HG03571 (cell line): ENCODE measurements around the gene ANKMY1.
A peak's percentile ranks its signal among the peaks of the same experiment; 100 is the strongest.

Experiments used
- ATAC-seq: cut with Tn5 transposase; IDR thresholded peaks from one replicate; pipeline ENCODE4 v1.9.1; 2021; ENCODE audit not compliant: unreplicated experiment

The ANKMY1 gene

DNA sequence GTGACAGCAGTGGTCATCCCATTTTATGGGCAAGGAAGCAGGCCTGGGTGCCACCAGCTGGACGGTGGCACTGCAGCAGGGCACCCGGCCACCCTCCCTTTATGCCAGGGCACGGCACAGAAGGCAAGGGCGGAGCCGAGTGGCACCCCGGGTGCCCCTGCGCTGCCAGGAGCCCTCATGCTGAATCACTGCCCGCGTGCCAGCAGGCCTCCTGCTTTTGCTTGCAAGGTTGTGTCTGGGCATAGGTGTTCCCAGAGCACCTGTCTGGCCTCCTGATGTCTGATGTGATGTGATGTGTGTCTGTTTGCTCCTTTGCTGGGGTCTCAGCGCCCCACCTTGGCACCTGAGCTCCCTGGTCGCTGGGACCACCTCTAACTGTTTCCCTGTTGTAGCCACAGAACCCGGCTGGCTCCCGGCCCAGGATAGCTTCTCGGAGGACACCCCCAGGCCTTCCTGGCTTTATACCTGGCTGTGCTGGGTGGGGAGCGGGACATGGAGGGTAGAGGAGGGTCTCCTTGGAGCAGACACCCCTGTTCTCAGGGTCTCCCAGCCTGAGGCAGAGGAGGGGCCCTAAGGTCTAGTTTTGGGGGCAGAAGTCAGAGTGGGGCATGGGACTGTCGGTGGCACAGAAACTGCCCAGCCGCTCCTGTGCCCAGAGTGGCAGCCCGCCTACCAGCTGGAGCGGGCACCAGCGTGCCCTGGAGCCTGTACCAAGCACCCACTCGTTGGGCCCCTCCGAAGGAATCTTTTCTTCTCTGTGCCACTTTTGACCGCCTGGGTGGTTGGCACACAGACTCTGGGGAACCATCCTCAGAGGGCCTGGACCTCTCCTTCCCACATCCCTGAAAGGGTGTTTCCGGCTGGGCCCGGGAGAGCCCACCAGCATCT, 118.7 kb downstream of the ANKMY1 start:
- ATAC-seq: no peak

DNA sequence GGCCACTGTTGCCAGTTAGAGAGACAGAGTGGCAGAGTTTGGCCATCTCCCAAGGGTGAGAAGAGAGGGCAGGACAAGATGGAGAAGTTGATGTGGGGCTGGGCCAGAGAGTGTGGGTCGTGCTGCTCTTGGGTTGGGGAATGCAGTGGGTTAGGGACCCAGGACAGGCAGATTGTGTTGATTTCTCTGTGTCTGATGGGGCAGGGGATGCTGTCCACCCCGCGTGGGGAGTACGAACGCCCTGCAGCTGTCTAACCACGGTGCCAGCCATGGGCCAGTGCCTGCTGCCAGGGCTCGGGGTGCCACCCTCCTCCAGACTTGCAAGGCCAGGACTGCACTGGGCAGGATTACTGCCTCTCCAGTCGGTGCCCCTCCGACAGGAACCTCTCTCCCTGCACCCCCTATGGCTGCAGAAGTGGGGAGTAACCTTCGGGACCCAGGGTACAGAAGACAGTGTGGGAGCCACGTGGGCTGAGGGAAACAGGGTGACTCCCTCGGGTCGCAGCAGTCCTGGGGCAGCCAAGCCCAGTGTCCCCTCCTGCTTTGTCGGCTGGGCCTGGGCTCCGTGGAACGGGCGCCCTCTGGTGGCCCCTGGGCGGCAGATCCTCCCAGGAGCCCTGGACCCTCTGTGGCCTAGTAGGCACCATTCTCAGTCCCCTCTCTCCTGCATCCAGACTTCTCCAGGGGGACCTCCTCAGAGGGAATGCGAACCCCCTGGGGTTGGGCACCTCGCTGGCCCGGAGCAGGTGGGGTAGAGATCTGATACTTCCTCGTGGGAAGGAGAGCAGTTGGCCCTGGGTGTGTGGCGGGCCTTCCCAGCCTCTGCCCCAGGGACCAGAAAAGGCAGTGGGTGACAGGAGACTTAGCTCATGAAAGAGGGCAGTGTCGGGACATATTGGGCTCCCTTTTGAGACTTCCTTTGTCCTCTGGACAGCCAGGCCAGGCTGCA, 119.7 kb downstream of the ANKMY1 start:
- ATAC-seq: no peak

DNA sequence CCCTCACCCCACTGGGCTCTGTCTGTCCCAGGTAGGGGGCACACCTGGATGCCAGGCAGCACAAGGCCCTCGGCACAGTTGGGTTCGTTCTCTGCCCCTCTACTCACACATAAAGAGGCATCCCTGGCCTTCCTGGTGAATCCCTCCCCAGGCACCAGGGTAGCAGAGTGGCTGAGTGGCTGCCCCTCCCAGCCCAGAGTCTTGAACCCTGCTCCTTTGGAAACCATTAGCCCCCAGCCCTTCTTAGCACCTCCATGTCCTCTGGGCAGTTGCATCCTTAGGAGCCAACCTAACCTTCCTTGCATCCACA, 120.3 kb downstream of the ANKMY1 start:
- ATAC-seq: no peak

DNA sequence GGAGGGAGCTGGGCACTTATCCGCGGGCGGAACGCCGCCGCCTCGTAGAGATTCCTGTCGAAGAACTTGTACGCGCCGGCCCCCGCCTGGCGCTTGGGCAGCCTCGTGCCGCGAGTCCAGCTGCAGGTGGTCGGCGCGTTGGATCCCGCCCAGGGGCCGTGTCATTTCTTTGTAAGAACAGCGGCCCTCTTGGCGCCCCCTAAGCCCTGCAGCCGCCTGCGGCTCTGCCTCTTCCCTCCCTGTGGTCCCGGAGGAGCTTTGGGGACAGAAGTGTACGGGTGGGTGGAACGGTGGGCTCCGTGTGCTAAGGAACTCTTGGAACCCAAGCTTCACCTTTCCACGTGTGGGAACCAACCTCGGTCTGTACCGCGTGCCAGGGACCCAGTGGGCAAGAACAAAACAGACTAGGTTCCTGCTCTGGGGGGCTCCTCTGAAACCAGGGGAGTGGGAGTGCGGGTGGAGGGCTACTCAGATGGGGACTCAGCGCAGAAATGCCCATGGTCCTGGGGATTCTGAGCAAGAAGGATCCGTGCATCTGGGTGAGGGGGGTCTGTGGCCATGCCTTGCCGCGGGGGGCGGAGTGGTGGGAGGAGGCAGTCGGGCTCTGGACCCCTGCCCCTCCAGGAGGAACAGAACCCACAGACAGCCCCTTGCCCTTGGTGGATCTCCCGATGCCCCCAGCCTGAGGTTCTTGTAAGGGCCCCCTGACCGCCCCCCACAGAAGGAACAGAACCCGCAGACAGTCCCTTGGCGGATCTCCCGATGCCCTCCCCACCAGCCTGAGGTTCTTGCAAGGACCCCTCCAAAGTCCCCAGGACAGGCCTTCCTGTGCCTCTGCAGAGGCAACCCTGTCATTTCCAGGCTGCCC, 120.9 kb downstream of the ANKMY1 start:
- no peak for ATAC-seq

DNA sequence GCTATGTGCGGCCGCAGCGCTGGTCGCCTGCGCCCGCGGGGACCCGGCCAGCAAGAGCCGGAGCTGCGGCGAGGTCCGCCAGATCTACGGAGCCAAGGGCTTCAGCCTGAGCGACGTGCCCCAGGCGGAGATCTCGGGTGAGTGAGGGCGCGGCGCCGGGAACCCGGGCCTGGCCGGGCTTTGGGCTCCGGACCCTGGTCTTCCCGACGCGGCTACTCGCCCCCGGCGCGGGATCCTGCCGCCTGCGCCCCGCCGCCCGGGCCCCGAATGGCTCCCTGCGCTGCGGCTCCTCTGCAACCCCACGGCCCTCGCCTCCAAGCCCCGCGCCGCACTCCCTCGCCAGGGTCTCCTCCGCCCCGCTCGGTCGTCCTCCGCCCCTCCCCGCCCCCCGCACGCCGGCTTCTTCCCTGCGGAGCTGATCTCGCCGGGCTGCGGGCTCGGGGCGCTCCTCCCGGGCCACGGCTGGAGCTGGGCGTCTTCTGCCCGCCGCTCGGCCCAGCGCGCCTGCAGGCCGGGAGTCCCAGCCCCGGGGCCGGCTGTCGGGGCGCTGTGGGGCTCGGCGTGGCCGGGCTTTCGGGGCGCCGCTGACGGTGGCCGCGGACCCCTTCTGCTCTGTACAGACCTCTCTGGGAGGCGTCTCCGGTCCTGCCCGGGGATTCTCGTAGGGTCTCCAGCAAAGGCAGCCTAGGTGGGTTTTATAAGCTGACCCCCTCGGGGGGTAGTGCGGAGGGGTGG, 121.7 kb downstream of the ANKMY1 start:
- peak; percentile 10 for ATAC-seq

DNA sequence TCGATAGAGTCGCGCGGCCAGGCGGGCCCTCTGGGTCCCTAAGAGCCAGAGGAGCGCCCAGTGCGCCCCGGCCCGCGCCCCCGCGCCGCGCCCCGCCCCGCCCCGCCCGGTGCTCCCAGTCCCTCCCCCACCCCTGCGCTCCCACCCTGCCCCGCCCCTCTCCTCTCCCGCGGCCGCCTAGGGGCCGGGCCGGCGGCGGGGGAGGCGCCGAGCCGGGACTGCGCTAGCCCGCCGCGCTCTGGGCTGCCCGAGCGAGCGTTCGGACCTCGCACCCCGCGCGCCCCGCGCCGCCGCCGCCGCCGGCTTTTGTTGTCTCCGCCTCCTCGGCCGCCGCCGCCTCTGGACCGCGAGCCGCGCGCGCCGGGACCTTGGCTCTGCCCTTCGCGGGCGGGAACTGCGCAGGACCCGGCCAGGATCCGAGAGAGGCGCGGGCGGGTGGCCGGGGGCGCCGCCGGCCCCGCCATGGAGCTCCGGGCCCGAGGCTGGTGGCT, 122.3 kb downstream of the ANKMY1 start, which contains the start of gene GPC1:
Gene GPC1, plus strand, starts transcription at position 207 of the 491 bp plus-strand sequence. Its CDS starts 256 bp downstream, at position 463.
- ATAC-seq: peak; percentile 49

DNA sequence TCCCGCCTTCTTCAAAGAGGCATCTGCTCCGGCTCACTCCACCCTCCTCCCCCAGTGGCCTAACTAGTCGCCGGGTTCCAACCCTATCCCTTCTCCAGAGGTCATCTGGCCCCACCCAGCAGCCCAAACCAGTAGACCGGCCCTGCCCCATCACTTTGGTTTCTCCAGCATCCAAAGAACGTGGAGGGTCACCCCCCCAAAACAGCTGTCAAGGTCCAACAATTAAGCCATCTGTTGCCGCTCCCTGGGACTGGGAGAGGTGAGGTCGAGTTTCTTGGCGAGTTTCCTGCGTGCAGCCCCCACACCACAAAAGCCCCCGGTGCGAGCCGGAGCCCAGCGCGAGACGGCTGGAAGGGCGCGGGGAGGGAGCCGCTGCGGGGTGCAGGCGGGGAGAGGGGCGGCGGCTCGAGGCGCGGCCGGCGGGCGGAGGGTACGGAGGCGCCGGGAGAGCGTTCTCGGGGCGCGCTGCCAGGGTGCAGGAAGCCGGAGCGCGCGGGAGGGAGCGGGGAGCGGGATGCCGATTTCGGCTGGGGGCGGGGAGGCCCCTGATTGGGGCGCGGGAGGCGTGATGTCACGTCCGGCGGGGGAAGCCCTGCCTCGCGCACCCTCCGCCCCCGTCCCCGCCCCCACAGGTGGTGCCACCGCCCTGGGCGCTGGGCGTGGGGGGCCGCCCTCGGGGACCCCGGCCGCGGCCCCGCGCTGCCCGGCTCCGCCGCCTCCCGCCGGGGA, 122.9 kb downstream of the ANKMY1 start:
- peak; percentile 72 for ATAC-seq

DNA sequence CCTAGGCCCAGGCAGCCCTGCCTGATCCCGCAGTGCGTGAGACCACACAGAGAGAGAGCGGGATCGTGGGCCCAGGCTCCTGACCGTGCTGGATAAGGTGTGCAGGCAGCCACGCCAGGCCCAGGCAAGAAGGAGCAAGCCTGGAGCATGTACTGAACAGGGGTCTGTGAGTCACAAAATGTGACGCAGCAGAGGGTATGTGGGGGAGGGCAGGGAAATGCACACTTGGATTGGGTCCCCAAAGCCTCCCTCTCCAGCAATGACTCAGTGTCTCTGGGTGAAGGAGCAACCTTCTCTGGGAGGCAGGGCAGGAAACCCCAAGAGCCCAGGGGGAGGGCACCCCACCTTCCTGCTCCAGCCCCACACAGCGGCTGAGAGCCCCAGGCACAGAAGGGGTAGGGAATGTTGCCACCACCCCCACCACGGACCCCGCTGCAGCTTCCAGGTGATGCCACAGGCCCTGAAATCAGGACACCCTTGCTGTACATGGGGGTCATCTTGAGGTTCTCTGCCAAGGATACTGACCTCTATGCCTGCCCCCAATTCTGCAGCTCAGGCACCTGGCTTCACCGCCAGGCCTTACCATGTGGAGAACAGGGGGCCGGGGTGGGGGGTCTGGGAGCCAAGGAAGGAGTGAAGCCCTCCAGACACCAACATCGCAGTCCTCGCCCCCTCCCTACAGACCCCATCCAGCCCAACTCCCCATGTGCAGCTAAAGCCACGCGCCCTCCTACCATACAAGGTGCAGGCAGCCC, 123.6 kb downstream of the ANKMY1 start:
- no peak for ATAC-seq

DNA sequence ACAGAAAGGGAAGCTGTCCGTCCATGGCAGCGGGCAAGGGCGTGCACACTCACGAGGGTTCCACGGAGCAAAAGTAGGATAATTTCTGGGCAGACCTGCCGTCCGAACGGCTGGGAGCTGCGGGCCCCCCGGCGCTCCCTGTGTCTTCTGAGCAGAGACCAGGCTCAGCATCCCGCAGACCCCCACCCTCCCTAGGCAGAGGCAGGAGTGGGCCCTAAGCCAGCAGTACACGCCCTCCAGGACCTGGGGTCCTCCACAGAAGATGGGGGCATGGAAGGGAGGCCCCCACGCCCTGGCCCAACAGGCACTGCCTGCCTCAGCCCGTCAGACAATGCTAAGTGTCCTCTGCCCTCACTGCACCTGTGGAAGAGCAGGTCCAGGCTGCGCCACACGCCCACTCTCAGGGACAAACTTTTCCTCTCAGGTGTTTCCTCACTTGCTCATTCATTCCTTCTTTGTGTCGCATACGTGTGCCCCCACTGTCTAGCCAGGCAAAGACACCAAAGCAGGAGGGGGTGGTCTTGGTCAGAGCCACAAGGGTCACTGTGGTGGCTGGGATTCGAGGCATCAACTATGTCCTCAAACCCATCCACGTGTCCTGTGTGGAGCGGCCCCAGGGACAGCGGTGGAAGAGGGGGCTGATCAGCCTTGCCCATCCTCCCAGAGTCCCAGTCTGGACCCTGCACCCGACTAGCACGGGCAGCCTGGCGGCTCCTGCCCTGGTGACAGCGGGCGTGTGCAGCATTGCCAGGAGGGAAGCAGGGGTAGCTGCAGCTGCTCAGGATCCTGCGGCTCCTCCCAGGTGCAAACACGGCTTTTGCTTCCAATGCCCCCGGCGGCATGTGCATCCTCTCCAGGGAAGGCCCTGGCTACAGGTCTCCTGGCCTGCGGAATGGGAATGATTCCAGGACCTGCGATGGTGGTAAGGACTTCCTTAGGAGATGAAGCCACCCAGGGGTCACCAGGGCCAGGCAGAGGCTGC, 124.7 kb downstream of the ANKMY1 start:
- no peak for ATAC-seq

DNA sequence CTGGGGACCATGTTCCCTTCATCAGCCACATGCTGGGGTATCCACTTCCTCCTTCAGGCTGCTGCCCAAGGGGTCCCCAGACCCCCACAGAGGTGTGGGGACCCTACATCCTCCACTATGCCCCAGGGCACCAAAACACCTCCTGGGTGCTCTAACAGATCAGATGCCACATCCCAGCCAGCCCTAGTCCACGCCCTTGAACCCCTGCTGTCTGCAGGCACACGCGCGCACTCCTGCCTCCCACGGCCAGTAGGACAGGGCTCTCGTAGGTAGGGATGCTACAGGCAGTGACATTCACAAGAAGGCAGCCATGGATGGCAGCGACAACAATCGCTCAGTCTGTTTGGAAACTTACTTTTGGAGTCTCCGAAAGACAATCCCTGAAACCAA, 125.4 kb downstream of the ANKMY1 start:
- no peak for ATAC-seq

DNA sequence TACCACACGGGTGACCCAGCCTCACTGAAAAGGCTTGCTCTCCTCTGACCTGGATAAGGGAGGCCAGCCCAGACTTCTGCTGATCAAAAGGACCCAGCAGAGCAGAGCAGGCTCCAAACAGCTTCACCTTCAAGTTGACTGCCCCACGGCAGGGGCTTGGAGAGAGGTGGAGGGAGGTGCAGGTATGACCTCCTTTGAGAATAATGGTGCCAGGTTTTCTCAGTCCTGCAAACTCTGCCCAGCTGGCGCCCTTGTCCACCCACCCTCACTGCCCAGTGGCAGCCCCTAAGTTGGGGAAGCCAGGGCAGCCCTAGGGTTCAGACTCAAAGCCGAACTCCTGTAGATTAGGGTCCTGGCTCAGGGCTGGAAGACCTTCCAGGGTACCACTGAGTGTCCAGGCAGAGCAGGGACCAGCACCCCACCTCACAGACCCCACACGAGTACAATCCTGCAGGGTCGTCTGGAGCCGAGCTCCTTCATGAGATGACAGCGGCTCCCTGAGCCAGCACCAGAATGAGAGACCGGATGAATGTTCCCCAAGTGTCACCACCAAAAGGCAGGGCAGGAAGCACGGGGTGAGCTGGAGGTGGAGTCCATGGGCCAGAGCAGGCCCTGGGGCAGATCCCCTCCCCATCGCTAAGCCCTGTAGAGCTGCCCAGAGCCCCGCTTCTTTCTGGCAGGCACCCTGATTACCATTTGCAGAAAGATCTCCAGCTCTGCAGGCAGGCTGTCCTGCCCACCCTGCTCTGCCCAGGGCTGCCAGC, 125.9 kb downstream of the ANKMY1 start:
- no peak for ATAC-seq

DNA sequence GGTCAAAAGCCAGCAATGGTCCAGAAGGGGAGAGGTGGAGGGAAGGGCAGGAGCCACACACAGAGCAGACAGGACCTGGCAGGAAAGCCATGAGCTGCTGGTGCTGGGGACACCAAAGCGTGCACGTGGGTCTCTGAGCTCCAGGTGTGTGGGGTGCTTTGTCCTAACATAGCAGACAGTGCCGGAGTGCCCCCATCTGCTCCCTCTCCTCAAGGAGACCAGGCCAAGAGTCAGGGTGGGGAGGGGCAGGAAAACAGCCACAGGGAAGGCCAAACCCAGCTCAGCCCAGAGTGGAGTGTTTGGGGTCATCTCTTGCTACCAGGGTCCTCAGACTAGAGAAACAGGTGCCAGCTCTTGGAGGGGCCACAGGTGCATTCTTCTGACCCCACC, 126.5 kb downstream of the ANKMY1 start:
- no peak for ATAC-seq

DNA sequence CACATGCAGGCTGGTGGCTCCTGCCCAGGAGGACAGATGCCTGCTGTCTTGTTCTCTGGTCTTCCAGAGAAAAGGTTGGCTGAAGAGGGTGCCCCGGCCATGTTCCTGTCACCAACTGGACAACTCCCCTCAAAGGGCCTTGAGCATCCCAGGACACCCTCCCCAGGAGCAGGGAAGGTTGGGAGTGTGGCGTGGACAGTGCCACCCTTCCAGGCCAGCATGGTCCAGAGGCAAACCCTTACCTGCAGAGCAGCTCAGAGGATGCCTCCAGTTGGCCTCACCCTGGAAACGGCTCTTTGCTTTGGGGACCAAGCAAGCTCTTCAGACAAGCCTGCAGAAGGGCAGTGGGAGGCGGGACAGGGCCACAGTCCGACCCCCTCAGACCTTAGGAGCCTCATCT, 127.2 kb downstream of the ANKMY1 start:
- ATAC-seq: no peak

DNA sequence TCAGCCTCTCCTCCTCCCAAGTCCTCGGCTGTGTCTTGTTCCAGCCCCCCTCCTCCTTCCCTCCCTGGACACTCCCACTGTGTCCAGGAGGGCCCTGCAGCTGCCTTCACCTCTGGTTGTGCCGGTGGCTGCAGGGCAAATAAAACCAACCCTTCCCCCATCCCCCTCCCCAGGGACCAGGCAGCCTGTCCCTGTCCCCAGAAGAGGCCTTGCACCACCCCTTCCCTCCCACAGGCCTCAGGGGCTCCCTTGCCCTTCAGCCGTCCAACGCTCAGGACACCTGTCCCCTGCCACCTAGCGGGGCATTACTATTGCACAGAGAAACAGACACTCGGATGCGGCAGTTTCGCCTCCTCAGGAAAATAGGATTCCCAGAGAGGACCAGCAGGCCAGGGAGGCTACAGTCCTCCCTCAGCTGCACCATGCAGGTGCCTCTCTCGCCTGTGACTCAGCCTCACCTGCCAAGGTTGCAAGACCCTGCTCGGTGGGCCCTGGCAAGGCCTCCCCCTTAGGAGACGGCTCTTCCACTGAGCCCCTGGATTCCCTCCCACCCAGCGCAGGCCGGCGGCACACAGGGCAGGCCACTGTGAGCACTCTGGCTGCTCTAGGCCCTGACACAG, 127.8 kb downstream of the ANKMY1 start:
- no peak for ATAC-seq
